NCI-H82 treated with DMSO at 0.1 percent for 48 hours (cell line): ENCODE results near the gene CACHD1.
A peak's percentile ranks its signal among the peaks of the same experiment; 100 is the strongest.

Experiments
- DNase-seq: peaks from one replicate; lab custom pipeline; 2025; ENCODE audit not compliant: unreplicated experiment; lab: John Stamatoyannopoulos, UW

Gene CACHD1

DNA sequence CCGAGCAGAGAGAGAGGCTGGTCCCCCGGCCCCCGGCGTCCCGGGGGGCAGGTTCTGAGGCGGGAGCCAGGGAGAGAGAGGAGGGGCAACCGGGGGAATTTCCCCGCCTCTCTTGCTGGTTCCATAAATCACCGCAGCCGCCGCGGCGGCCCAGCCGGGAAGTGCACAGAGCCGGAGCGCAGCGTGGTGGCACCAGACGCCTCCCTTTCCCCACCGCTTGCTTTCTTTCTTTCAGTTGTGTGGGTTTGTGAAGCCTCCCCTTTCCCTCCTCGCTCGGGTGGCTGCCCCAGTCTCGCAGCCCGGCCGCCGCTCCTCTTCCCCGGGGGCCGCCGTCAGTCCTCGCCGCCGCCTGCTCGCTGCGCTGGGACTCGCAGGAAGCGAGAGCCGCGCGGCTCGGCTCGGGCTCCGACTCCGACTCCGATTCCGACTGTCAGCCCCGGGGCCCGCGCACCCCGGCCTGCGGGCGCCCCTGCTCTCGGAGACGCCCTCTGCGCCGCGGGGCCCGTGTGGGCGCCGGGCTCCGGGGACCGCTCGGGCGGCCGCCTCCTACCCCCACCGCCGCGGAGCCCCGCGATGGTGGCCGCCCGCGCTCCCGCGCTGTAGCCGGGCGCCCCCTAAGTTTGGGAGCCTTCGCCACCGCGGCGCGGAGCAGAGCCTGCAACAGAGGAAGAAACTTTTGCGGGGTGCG is at the start of gene CACHD1:
CACHD1 (plus strand) TSS at position 153 of the 688 bp plus-strand sequence. CDS start 616 bp downstream, outside the sequence.
- DNase-seq = peak; percentile 32

- no peak for DNase-seq
Measured at GRCh38 chr1:64421377-64421776, 48.6 kb upstream of the CACHD1 start.

DNA sequence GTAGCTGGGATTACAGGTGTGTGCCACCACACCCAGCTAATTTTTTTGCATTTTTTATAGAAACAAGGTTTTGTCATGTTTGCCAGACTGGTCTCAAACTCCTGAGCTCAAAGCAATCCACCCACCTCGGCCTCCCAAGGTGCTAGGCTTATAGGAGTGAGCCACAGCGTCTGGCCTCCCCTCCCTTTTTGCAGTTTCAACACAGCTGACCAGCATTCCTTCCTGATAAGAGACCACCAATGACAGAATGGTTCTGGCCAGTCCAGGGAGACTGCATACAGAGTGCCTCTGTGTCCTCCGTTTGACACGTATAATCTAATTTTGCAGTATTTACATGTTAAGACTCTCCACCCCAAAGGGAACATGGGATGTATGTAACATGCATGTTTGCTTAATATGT is 46.4 kb upstream of the CACHD1 start:
- no peak for DNase-seq

DNA sequence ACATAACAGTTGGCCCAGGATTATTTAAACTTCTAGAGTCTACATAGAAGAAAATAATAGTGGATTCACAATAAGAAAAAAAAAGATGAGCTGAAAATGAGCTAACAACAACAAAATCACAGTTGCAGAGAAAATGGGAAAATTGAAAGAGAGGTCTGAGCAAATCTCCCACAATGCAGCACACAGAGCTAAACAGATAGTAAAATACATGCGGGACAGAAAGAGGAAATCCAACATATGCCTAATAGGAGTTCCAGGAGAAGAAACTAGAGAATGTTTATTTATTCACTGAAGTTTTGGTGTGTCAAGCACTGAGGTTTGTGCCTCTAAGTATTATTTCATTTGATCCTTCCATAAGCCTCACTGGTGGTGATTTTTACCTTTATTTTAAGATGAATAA is 45.5 kb upstream of the CACHD1 start:
- no peak for DNase-seq

DNA sequence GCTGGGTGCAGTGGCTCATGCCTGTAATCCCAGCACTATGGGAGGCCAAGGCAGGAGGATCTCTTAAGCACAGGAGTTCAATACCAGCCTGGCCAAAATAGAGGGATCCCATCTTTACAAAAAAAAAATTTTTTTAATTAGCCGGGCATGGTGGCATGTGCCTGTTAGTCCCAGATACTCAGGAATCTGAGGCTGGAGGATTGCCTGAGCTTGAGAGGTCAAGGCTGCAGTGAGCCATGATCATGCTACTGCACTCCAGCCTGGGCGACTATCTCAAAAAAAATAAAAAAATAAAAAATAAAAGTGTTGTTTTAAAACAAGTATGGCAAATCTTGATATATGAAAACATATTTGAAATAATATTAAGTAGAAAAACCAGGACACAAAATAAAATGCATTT is 44.4 kb upstream of the CACHD1 start:
- no peak for DNase-seq

GRCh38 chr1:64426681-64427080 is 43.2 kb upstream of the CACHD1 start:
- no peak for DNase-seq

DNA sequence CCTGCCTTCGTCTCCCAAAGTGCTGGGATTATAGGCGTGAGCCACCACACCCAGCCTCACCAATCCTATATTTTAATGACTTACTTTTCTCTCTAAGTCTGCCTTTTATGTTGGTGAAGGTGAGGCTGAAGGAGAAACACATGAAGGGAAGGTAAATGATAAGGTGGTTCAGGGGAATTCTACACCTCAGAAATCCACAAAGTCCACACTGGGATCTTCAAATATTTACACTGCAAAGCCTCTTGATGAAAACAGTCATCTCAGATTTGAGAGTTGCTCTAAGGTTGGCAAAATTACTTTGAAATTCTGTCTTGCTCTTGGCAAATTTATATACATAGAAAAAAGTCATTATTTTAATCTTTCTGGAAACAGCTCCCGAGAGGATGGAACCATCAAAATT is 42.0 kb upstream of the CACHD1 start:
- DNase-seq = no peak

DNA sequence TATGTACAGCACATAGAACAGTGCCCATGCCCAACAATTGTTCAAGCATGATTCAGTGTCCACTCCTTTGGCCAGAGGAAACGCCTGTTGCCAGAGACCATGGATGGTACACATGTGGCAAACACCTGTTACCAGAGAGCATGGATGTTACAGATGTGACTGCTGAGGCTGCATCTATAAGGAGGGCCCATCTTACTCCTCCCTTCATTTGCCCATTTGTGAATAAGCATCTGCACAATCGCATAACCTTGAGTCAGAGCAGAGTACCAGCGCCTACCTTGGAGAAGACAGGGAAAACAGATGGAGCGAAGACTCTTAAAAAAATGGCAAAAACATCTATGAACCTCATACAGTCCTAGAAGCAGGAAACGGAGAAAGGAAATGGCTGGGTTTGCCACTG is 36.6 kb upstream of the CACHD1 start:
- DNase-seq = no peak

GRCh38 chr1:64433747-64434146 is 36.2 kb upstream of the CACHD1 start:
- peak; percentile 52 for DNase-seq

DNA sequence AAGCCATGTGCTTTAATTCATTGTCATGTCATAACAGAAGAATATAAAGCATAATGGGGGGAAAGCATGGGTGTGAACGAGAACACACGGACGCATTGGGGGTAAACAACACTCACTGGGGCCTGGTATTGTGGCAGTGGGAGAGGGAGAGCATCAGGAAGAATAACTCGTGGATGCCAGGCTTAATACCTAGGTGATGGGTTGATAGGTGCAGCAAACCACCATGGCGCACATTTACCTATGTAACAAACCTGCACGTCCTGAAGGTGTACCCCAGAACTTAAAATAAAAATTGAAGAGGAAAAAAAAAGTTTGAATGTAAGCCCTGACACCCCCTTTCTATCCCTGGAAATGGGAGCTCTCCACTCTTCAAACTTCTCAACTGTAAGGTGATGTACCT is 34.9 kb upstream of the CACHD1 start:
- no peak for DNase-seq

DNA sequence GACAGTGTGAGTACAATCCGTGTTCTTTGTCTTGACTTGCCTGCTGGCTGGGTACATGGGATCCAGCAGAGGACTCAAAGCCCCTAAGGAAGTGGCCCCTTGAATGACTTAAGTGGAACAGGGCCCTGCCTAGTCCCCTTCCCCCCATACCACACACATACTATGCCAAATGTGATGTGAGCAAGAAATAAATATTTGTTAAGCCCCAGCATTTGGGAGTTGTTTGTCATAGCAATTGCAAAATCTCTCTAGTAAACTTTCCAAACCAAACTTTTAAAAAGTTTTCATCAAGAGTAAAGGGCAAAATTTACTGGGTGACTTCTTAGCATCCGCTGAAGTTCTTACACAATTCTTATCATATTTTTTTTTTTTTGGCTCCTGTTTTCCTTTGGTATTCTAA is 32.5 kb upstream of the CACHD1 start:
- DNase-seq = no peak

GRCh38 chr1:64440183-64440826 is 29.6 kb upstream of the CACHD1 start:
- DNase-seq = no peak

DNA sequence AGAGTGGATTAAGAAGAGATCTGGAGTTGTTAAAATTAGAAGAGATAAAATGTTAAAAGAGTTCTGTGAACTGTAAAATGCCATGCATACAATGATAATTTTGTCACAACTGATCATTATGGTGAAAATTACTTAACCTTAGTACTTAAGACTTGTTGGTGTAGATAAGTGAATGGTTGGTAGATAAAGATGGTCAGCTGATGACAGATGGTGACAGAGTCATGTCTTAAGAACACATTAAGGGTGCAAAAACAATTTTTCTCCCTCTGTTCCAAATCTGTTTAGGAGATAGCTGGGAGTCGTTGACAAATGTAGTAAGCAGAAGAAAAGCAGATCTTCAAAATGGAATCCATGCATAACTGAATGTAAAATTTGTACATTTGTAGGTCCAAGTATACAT is 18.5 kb upstream of the CACHD1 start:
- DNase-seq = no peak

GRCh38 chr1:64453688-64454087 is 16.2 kb upstream of the CACHD1 start:
- DNase-seq = no peak

- DNase-seq = no peak
Measured at GRCh38 chr1:64458915-64459314, 11.0 kb upstream of the CACHD1 start.

DNA sequence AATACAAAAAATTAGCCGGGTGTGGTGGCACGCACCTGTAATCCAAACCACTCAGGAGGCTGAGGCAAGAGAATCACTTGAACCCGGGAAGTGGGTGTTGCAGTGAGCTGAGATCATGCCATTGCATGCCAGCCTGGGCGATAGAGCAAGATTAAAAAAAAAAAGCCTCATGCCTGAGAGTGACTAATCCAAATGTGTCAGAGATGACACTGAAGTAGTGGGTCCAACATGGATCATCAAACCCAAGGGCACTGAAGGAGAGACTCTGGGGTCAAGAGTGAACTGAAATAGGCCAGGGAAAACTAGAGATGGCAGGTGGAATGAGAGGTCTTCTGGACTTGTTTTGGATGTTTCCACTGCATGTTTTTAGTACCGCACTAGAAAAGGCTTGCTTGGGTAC is 10.2 kb upstream of the CACHD1 start:
- DNase-seq = no peak

DNA sequence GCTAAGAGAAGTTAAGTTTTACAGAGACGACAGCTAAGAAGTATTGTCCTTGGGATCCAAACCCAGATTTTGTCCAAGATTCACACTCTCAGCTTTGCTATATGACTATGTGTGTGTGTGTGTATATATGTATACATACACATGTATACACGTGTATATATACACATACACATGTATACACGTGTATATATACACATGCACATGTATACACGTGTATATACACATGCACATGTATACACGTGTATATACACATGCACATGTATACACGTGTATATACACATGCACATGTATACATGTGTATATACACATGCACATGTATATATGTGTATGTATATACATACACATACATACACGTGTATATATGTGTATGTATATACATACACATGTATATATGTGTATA is 3.9 kb upstream of the CACHD1 start:
- no peak for DNase-seq

DNA sequence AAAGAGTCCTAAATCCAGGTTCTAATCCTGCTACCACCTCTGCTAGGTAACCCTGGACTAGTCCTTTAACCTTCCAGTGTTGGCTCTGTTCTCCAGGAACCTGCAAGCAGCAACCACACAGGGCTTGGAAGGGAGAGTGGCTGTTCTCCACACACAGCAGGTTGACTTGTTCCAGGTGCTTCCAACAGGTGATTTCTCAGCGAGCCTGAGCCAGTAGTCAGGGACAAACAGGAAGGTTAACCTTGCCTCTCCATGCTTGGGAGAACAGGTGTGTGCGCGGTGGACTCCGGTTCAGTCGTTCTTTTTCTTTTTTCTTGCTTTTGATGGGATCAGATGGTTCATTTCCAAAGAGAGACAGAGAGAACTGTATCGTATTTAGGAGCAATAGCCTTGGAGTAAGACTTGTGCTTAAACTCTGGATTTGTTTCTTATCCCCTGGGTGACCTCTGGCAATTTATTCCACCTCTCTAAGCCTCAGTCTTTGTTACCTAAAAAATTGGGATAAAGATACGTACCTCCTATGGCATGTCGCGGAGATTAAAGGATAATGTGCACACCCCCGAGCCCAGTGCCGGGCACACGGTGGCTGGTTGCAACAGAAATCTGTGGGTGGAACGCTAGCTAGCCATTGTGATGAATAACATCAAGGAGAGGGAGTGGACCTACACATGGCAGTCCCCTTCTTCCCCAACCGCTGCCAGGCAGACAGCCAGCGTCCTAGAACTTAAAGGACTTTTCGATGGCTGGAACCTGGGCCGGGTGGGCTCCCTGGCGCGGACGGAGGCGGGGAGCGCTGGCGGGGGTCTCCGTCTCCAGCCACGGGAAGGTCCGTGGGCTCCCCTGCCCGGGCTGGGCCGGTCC is 583 bp upstream of the CACHD1 start:
- no peak for DNase-seq

DNA sequence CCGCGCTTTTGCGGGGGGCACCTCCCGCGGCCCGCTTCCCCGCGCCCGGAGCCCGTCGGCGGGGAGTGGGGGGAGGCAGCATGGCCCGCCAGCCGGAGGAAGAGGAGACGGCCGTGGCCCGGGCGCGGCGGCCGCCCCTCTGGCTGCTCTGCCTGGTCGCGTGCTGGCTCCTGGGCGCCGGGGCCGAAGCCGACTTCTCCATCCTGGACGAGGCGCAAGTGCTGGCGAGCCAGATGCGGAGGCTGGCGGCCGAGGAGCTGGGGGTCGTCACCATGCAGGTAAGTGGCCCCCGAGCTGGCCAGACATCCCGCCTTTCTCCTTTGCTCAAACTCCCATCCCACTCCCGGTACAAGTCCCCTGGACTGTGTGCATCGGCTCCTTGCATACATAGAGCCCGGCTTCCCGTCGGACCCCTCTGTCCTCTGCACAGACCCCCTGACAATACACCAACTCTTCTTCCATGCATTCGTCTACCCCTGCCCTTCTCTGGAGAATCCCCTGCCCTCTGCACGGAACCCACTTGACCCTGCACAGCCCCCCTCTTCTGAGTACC is 812 bp downstream of the CACHD1 start:
- peak; percentile 25 for DNase-seq

DNA sequence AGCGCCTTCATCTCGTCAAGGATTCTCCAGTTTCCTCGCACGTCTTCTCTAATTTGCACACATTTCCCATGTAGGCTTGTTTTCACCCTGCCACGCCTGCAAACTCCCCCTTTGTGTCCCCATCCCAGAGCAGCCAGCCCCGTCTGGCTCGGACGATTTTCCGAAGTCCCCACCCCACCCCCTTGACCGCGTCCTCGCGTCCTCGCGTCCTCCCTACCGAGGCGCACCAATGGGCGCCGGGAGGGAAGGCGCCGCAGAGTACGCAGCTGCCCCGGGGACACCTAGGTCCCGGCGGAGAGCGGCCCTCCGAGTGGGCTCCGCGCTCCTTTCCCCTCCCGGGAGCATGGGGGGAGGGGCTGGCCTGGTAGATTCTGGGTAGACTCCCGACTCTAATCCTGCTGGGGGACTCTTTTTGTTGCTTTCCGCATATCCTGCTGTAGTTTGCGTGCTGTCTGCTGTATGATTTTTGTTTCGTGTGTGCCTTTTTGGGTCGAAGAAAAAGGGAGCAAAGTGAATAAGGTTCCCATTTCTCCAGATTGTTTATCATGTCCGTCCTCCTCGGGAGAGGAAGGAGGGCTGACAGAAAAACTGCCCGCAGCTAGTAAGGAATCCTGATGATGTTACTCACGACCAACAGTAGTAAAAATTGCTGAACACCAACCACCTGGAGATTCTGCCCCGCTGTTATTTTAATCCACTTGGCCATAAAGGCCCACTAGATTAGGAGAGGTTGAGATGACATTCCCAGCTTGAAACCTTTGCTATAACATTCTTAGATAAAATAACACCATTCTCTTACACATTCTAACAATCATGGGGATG is 1.5 kb downstream of the CACHD1 start:
- DNase-seq = no peak

DNA sequence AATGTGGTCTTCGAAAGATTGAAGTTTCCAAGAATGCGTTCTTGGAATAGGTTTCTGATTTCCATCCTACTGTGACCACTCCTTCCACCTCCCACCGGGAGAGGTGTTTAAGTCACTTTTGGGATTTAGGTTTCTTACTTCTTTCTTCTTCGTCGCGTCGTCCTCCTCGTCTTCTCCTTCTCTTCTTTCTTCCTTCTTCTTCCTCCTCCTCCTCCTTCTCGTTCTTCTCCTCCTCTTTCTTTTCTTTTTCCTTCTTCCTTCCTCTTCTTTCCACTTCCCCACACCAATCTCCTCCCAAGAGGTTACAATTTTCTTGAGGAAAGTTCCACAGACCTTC is 2.1 kb downstream of the CACHD1 start:
- DNase-seq = no peak
